Heart left ventricle (tissue), 16 donors: ENCODE measurements around the gene PRKCA. TPM values are rescaled to one million over a fixed set of nuclear protein-coding genes. Genes with fewer than 3 reads are reported as not detected.

Experiments used
- ATAC-seq, 4 donors: fragments of 200-7000 bp; cut with Tn5 transposase; one replicate each; pipeline ENCODE4 v1.9.1; 2020 to 2022; ENCODE audit warnings: moderate library complexity in 4 of 4, mild to moderate bottlenecking in 3 of 4, moderate number of reproducible peaks in 1 of 4
- DNase-seq, 5 donors: peaks; one replicate each; pipeline ENCODE4 v3.0.0-alpha.2; 2020
- H3K27ac ChIP-seq, 12 donors: fragments of 200-600 bp; sonication (generic) in 4 of 12; one replicate each; pipeline versions ENCODE4 v1.5.0 to v1.8.0; 2016 to 2022; ENCODE audit warnings: mild to moderate bottlenecking in 2 of 12
- H3K27me3 ChIP-seq, 9 donors: fragments of 200-600 bp; sonication (generic) in 2 of 9; one replicate each; pipeline versions ENCODE4 v1.5.1 to v1.8.0; 2016 to 2022; ENCODE audit warnings: mild to moderate bottlenecking in 3 of 9
- H3K36me3 ChIP-seq, 9 donors: fragments of 200-600 bp; sonication (generic) in 2 of 9; one replicate each; pipeline versions ENCODE4 v1.5.0 to v1.8.0; 2018 to 2022; ENCODE audit warnings: mild to moderate bottlenecking in 2 of 9
- H3K4me1 ChIP-seq, 12 donors: fragments of 200-600 bp; sonication (generic) in 4 of 12; one replicate each; pipeline versions ENCODE4 v1.5.0 to v1.8.0; 2016 to 2022; ENCODE audit warnings: mild to moderate bottlenecking in 3 of 12
- H3K4me3 ChIP-seq, 12 donors: fragments of 200-600 bp; sonication (generic) in 4 of 12; one replicate each; pipeline versions ENCODE4 v1.5.0 to v1.8.0; 2017 to 2022; ENCODE audit warnings: mild to moderate bottlenecking in 9 of 12, moderate library complexity in 4 of 12
- H3K9me3 ChIP-seq, 12 donors: fragments of 200-600 bp; sonication (generic) in 4 of 12; one replicate each; pipeline versions ENCODE4 v1.5.0 to v1.8.0; 2016 to 2022; ENCODE audit warnings: mild to moderate bottlenecking in 1 of 12
- POLR2A ChIP-seq, 2 donors: fragments of 450-650 bp; IDR thresholded peaks; one replicate each; pipeline ENCODE4 v1.6.1; 2017; ENCODE audit warnings: antibody characterized with exemption in 2 of 2, mild to moderate bottlenecking in 2 of 2, moderate library complexity in 2 of 2
- WGBS, 4 donors: extraction: QIAGEN DNeasy Blood & Tissue Kit in 2 of 4; methylation state at CpG; one replicate each; pipeline versions ENCODE4 v1.1.5 to v1.1.7; 2013 to 2018; 5-methylcytosine and 5-hydroxymethylcytosine counted together
- intact Hi-C, 10 donors: fragments of 100-400 bp; cut with DNase I; formaldehyde crosslinking; loops; one replicate each; pipeline versions ENCODE4 v1.11.1 to v1.14.2; 2022
- polyA plus RNA-seq, 2 donors: library from polyadenylated mRNA; stranded (reverse); fragments of 200-250 nt; gene quantifications; one replicate each; pipeline ENCODE4 v1.2.3, GENCODE V29; 2013
- total RNA-seq, 9 donors: library from RNA; depleted of rRNA in 2 of 9; stranded (reverse); fragments of >200 nt in 2 of 9; fragmentation: NEBNext Ultra II Directional in 3 of 9; extraction: Animal tissue kit (Norgen Biotek cat#: 25700) in 3 of 9; gene quantifications; one replicate each; pipeline versions ENCODE4 v1.1.0 to v1.2.4, GENCODE V29; 2016 to 2023
- TF ChIP-seq, protein P1 (sequence below), 12 donors: fragments of 200-600 bp; sonication (generic) in 4 of 12; IDR thresholded peaks; one replicate each; pipeline versions ENCODE4 v1.5.0 to v1.8.0; 2018 to 2022; ENCODE audit warnings: antibody characterized with exemption in 12 of 12, mild to moderate bottlenecking in 5 of 12
- donor health status: ischemic (EF 13 %, LVEDD 7.1; RV severe dilation, severe dysfunction).
- donor health status: healthy with polysubstance abuse.
- donor health status: DM: no; HTN: yes; CAD: no.
- donor health status: DM: no; HTN: no; CAD: no.
- donor health status: ischemic (EF 25% LVEDD 6.9; RV normal size, moderate dysfunction).
- donor health status: ischemic (EF 25% LVEDD 5.7; RV mildly dilated, moderate dysfunction).
- donor health status: healthy.
- donor health status: DM: yes; HTN: yes; CAD: no.
- donor health status: ischemic (EF 35%, LVEDD 5.7; RV mildly dilated, moderate dysfunction).
- donor health status: nonischemic (EF 11% LVEDD 7.7; RV severe dilation, severe dysfunction).
- donor health status: DM: yes; HTN: yes; CAD: no.
- donor health status: PGD.
- donor health status: ischemic (EF 29% LVEDD 5.4; RV normal size, mild dysfunction).
- donor health status: nonischemic (EF 23%, LVEDD 6.1; RV moderate dilation, normal function).

Gene PRKCA
- total and polyA plus RNA-seq, 11 donors = 3.4 to 26.8 (median 11.4) TPM

GRCh38 chr17:66769911-66770310 is 467.5 kb downstream of the PRKCA start:
- intact Hi-C loops = no loop called here
- Histone ChIP-seq H3K27ac (no peak overlapping the region), H3K36me3 (peaks cover 0 to 11% (median 5%) of the 10 kb centered on the region in 9 donors), H3K4me3 (no peak overlapping the region), H3K9me3 (no peaks in the 10 kb centered on the region), H3K27me3 (no peaks in the 10 kb centered on the region), H3K4me1 (no peaks in the 10 kb centered on the region)
- no peak for DNase-seq
- 46 to 65% (median 61%) methylated on average over 1 of the region's 1 CpG for WGBS, 4 donors
- no peak for TF ChIP-seq POLR2A (IDR thresholded peaks at IDR 0.05)
- TF ChIP-seq, protein P1, sequence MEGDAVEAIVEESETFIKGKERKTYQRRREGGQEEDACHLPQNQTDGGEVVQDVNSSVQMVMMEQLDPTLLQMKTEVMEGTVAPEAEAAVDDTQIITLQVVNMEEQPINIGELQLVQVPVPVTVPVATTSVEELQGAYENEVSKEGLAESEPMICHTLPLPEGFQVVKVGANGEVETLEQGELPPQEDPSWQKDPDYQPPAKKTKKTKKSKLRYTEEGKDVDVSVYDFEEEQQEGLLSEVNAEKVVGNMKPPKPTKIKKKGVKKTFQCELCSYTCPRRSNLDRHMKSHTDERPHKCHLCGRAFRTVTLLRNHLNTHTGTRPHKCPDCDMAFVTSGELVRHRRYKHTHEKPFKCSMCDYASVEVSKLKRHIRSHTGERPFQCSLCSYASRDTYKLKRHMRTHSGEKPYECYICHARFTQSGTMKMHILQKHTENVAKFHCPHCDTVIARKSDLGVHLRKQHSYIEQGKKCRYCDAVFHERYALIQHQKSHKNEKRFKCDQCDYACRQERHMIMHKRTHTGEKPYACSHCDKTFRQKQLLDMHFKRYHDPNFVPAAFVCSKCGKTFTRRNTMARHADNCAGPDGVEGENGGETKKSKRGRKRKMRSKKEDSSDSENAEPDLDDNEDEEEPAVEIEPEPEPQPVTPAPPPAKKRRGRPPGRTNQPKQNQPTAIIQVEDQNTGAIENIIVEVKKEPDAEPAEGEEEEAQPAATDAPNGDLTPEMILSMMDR (IDR thresholded peaks at IDR 0.05) = no peak
- ATAC-seq = no peak

DNA sequence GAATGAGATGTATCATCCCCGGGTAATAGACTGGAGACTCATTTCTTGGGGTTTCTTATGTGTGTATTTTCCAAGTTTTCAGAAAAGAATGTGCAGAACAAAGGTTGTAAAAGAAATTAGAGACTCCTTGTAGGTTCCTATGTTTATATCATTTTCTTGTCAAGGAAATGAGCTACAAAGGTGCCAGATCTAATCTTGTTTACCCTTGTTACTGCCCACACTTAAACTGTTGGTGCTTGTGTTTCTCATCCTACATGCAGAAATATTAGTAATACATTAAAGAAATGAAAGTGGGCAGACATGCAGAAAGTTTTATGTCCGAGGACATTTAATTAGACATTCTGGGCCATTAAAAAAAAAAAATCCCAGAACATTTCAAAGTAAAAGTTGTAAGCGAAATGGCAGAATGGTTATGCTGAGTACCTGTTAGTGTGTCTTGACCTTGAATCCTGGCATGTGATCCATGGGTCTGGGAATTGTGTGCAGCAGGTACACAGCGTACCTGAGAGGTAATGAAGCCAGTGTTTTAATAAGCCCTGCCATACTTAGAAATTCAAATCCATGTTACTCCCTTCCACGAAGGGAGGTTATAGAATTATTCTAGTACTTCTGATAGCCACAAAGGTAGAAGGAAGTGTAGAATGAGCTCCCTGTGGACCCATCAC is 469.9 kb downstream of the PRKCA start:
- intact Hi-C loops = no loop called here
- WGBS, 4 donors = 82 to 91% (median 86%) methylated on average over 5 of the region's 5 CpGs
- no peaks in the 10 kb centered on the region for H3K27me3 ChIP-seq
- H3K9me3 ChIP-seq = no peaks in the 10 kb centered on the region
- no peak overlapping the region for H3K27ac ChIP-seq
- TF ChIP-seq POLR2A (IDR thresholded peaks at IDR 0.05) = no peak
- TF ChIP-seq, protein P1 (IDR thresholded peaks at IDR 0.05) = no peak
- ATAC-seq = no peak
- no peaks in the 10 kb centered on the region for H3K4me1 ChIP-seq
- peaks cover 0 to 11% (median 7%) of the 10 kb centered on the region in 9 donors for H3K36me3 ChIP-seq
- DNase-seq = no peak
- no peak overlapping the region for H3K4me3 ChIP-seq

- no peak overlapping the region for H3K4me3 ChIP-seq
- no peak overlapping the region for H3K27ac ChIP-seq
- no peaks in the 10 kb centered on the region for H3K9me3 ChIP-seq
- H3K36me3 ChIP-seq = peaks cover 0 to 11% (median 7%) of the 10 kb centered on the region in 9 donors
- WGBS, 4 donors = 67 to 84% (median 82%) methylated on average over 6 of the region's 6 CpGs
- TF ChIP-seq, protein P1 (IDR thresholded peaks at IDR 0.05) = no peak
- DNase-seq (no peak), ATAC-seq (no peak)
- H3K27me3 ChIP-seq = no peaks in the 10 kb centered on the region
- H3K4me1 ChIP-seq = no peaks in the 10 kb centered on the region
- intact Hi-C loops = no loop called here
Measured at GRCh38 chr17:66775271-66775670, 472.9 kb downstream of the PRKCA start.

GRCh38 chr17:66775881-66776400 is 473.5 kb downstream of the PRKCA start:
- ATAC-seq (no peak), DNase-seq (no peak)
- Histone ChIP-seq H3K27ac (no peak overlapping the region), H3K27me3 (no peaks in the 10 kb centered on the region), H3K4me1 (no peaks in the 10 kb centered on the region), H3K9me3 (no peaks in the 10 kb centered on the region), H3K36me3 (peaks cover 0 to 11% (median 7%) of the 10 kb centered on the region in 9 donors), H3K4me3 (no peak overlapping the region)
- 72 to 85% (median 77%) methylated on average over 7 of the region's 7 CpGs for WGBS, 4 donors
- intact Hi-C loops = no loop called here
- TF ChIP-seq POLR2A (IDR thresholded peaks at IDR 0.05) = no peak
- TF ChIP-seq, protein P1 (IDR thresholded peaks at IDR 0.05) = no peak
